Mesothelial cell of epicardium (in vitro differentiated cells): ENCODE measurements around the gene NRCAM. TPM values are rescaled to one million over a fixed set of nuclear protein-coding genes. Genes with fewer than 3 reads are reported as not detected.

ENCODE experiments used
- DNase-seq, 2 experiments: peaks; one replicate each; pipeline ENCODE4 v3.0.0; 2021; ENCODE audit warnings: low spot score in 2 of 2; ENCODE audit not compliant: unreplicated experiment in 2 of 2
- H3K27ac Mint-ChIP-seq: 2 replicates; pipeline ENCODE4 v1.8.0; 2021; ENCODE audit warnings: mixed read lengths
- H3K27me3 Mint-ChIP-seq: 2 replicates; pipeline ENCODE4 v1.8.0; 2021; ENCODE audit warnings: low read depth, mixed read lengths
- H3K36me3 Mint-ChIP-seq: 2 replicates; pipeline ENCODE4 v1.8.0; 2021; ENCODE audit warnings: mixed read lengths
- H3K4me1 Mint-ChIP-seq: 2 replicates; pipeline ENCODE4 v1.8.0; 2021; ENCODE audit warnings: mixed read lengths
- H3K4me3 Mint-ChIP-seq: 2 replicates; pipeline ENCODE4 v1.8.0; 2021; ENCODE audit warnings: mild to moderate bottlenecking, moderate library complexity, mixed read lengths
- H3K9me3 Mint-ChIP-seq: 2 replicates; pipeline ENCODE4 v1.8.0; 2021; ENCODE audit warnings: mixed read lengths
- CTCF ChIP-seq: fragments of 200-600 bp; sonication (generic); IDR thresholded peaks from one replicate; pipeline ENCODE4 v1.5.0; 2021; ENCODE audit warnings: antibody characterized with exemption; ENCODE audit not compliant: unreplicated experiment
- total RNA-seq: library from RNA; stranded (reverse); gene quantifications from 3 replicates; pipeline ENCODE4 v1.2.1, GENCODE V29; 2021

Gene NRCAM
- total RNA-seq, 1 donor from 2014 or later = 5.7 TPM

GRCh38 chr7:108291791-108292440 is 164.3 kb downstream of the NRCAM start:
- H3K9me3 Mint-ChIP-seq = peaks cover 7% of the 10 kb centered on the region
- peaks cover 24% of the 10 kb centered on the region for H3K4me1 Mint-ChIP-seq
- no peak for DNase-seq
- no peak overlapping the region for H3K27ac Mint-ChIP-seq
- no peak overlapping the region for H3K4me3 Mint-ChIP-seq
- H3K27me3 Mint-ChIP-seq = no peaks in the 10 kb centered on the region
- H3K36me3 Mint-ChIP-seq = no peaks in the 10 kb centered on the region
- no peak for TF ChIP-seq CTCF

- Mint-ChIP-seq H3K36me3 (no peaks in the 10 kb centered on the region), H3K4me1 (peaks cover 28% of the 10 kb centered on the region), H3K27ac (no peak overlapping the region), H3K4me3 (no peak overlapping the region), H3K27me3 (no peaks in the 10 kb centered on the region), H3K9me3 (peaks cover 7% of the 10 kb centered on the region)
- DNase-seq = no peak
- TF ChIP-seq CTCF = no peak
These were observed 165.1 kb downstream of the NRCAM start for GRCh38 chr7:108291152-108291508.

DNA sequence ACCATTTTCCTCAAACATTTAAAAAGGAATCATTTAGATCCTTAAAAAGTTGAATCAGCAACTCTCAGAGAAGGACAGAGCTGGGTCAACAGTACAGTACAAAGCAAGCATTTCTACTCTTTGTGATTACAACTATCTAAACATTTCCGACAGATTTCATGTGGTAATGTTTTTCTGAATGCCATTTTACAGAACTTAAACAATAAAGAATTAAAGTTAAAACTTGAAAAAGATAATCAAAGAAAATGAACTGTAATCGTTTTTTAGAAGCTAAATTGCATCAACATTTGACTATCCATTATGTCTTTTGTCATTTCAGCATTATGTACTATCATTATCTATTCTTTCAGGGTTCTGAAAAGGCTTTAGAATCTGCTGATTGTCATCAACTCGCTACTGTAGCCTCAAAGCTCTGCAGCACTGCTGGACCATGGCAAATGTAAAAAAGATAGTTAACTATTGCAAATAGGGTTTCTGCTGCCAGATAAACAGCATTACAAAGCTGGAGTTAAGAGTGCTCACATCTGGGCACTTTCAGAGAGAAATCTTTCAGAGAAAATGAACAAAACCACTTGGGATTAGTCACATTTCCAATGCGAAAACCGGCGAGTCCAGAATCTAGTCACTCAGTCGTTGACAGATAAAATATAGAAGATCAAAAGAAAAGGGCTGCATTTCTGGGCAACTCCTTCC is 165.6 kb downstream of the NRCAM start:
- H3K27ac Mint-ChIP-seq = no peak overlapping the region

GRCh38 chr7:108289852-108290251 is 166.4 kb downstream of the NRCAM start:
- TF ChIP-seq CTCF = no peak
- H3K4me3 Mint-ChIP-seq = no peak overlapping the region
- DNase-seq = no peak
- H3K27ac Mint-ChIP-seq = no peak overlapping the region
- H3K9me3 Mint-ChIP-seq = peaks cover 7% of the 10 kb centered on the region
- no peaks in the 10 kb centered on the region for H3K27me3 Mint-ChIP-seq
- H3K4me1 Mint-ChIP-seq = peaks cover 33% of the 10 kb centered on the region
- H3K36me3 Mint-ChIP-seq = no peaks in the 10 kb centered on the region

More for the DNA sequence above, 165.6 kb downstream of the NRCAM start:
- Mint-ChIP-seq H3K27me3 (no peaks in the 10 kb centered on the region), H3K36me3 (no peaks in the 10 kb centered on the region), H3K4me1 (peaks cover 29% of the 10 kb centered on the region), H3K4me3 (no peak overlapping the region), H3K9me3 (peaks cover 7% of the 10 kb centered on the region)
- DNase-seq = no peak
- TF ChIP-seq CTCF = no peak

DNA sequence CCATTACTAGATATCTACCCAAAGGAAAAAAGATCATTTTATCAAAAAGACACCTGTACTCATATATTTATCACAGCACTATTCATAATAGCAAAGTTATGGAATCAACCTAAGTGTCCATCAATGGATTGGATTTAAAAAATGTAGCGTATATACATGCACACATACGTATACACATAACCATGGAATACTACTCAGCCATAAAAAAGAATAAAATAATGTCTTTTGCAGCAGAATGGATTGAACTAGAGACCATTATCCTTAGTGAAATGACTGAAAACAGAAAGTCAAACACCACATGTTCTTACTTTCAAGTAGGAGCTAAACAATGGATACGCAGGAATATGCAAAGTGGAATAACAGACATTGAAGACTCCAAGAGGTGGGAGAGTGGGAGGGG is 168.4 kb downstream of the NRCAM start:
- Mint-ChIP-seq H3K27ac (no peak overlapping the region), H3K9me3 (peaks cover 7% of the 10 kb centered on the region), H3K4me1 (peaks cover 44% of the 10 kb centered on the region), H3K36me3 (no peaks in the 10 kb centered on the region), H3K27me3 (no peaks in the 10 kb centered on the region), H3K4me3 (no peak overlapping the region)
- TF ChIP-seq CTCF = no peak
- DNase-seq = no peak
